Sciatic nerve (tissue), 2 donors: ENCODE results near the gene AGAP1. TPM values are rescaled to one million over a fixed set of nuclear protein-coding genes. Genes with fewer than 3 reads are reported as not detected.

Experiments
- ATAC-seq: fragments of 200-7000 bp; cut with Tn5 transposase; one replicate; pipeline ENCODE4 v1.9.1; 2020; ENCODE audit warnings: mild to moderate bottlenecking, moderate library complexity
- DNase-seq: peaks from one replicate; pipeline ENCODE4 v3.0.0-alpha.2; 2020; ENCODE audit warnings: low spot score
- intact Hi-C: fragments of 100-400 bp; cut with DNase I; formaldehyde crosslinking; loops from one replicate; pipeline ENCODE4 v1.14.2; 2022
- total RNA-seq: library from RNA; stranded (reverse); fragmentation: NEBNext Ultra II Directional; extraction: Animal tissue kit (Norgen Biotek cat#: 25700); gene quantifications from one replicate; pipeline ENCODE4 v1.2.1, GENCODE V29; 2021
- donor health status: DM: no; HTN: no; CAD: no.
- donor health status: DM: no; HTN: no; CAD: no.

AGAP1 gene
- total RNA-seq, 1 donor from 2014 or later = 62.9 TPM

DNA sequence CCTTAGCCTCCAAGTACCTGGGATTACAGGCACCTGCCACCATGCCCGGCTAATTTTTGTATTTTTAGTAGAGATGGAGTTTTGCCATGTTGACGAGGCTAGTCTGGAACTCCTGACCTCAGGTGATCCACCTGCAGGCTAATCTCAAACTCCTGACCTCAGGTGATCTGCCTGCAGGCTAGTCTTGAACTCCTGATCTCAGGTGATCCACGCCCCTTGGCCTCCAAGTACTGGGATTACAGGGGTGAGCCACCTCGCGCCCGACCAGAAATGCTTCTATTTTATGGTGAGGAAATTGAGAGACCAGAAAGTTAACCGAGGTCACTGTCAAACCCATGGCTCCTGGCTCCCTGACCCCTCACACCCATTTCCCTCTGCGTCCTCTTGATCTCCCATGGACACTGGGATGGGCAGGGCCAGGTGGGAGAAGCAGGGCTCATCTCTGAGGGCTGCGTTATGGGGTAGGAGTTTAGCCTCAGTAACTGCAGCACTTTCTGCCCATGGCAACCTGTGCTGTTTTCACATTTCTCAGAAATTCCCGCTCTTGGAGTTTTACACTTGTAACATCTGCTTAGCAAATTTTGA, 210.0 kb downstream of the AGAP1 start:
- no peak for ATAC-seq
- no peak for DNase-seq
- intact Hi-C loops = no loop called here

DNA sequence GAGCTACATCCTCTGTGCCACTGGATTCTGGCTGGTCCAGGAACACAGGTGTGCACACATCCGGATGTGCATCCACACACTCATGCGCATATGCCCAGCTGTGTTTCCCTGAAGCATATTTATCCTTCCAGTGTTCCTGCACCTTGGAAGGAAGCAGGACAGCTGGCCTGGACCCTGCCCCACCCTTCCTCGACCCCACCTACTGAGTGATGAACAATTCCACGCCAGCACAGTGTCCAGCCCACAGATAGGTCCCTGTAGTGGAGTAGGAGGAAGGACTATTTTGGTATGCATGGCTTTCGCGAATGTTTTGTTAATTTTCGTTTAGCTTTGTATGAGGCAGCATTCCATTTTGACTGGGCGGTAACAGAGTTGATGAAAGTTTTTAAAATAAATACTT, 211.5 kb downstream of the AGAP1 start:
- ATAC-seq = no peak
- no peak for DNase-seq
- intact Hi-C loops = no loop called here

DNA sequence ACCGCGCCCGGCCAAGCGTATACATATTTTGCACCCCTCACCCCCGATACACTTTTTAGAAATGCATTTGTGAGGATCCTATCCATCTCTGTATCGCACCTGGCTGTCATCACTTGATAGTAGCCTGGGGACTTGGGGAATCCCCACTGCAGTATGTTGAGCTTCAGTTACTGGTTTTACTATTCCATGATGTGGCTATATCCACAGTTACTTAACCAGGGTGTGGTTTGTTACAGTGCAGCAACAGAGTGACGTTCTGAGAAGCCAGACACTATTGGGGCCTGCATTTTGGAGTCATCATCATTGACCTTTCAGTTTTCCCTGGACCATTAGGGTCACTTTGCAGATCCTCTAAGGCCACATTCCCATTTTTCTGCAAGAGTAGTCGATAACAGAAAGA, 212.7 kb downstream of the AGAP1 start:
- no peak for ATAC-seq
- DNase-seq = no peak
- intact Hi-C loops = no loop called here

GRCh38 chr2:235707411-235708096, 213.7 kb downstream of the AGAP1 start:
- ATAC-seq (no peak), DNase-seq (no peak)
- intact Hi-C loops = no loop called here

GRCh38 chr2:235709124-235709813, 215.4 kb downstream of the AGAP1 start:
- ATAC-seq (no peak), DNase-seq (no peak)
- intact Hi-C loops = no loop called here

DNA sequence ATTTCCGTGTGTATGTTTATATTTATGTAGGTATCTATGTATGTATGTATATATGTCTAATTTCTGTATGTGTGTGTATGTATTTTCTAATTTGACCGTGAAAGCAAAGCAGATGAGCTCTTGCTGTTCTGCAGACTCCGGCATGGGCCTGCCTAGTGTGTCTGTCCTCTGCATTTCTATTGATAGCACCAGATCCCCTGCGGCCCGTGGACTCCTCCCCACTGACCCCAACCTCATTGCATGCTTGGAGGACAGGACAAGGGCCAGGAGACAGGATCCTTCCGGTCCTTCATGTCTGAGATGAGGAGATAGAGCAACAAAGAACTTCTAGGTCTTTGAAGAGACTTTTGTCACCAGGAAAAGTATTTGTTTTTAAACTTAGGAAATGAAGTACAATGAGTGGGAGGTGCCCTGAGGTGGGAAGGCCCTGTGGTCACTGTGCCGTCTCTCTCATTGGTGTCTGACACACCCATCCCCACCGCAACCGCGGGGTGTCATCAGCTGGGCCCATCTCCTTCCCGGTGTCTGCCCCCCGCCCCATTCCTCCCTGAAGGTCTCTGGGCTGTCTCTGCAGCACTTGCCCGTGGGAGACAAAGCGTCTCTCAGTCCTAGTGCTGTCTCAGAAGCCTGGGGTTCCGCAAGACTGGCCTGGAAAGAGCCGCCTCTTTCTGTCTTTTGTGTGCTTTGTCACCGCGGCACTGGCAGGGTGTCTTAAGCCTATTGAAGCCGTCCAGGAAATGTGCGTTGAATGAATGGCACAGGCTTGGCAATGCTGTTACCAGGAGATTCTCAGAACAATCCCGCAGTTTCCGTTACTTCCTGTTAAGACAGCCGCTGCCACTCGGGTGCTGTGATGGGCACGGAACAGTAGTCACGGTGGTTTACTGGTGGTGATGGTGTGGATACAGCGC, 216.4 kb downstream of the AGAP1 start:
- DNase-seq = no peak
- no peak for ATAC-seq
- intact Hi-C loops = no loop called here

GRCh38 chr2:235710933-235711332, 217.1 kb downstream of the AGAP1 start:
- intact Hi-C loops = no loop called here
- ATAC-seq (no peak), DNase-seq (no peak)

- intact Hi-C loops = no loop called here
- peak; percentile 58 for ATAC-seq
- DNase-seq = no peak
These were observed 217.7 kb downstream of the AGAP1 start for GRCh38 chr2:235711527-235711926.

DNA sequence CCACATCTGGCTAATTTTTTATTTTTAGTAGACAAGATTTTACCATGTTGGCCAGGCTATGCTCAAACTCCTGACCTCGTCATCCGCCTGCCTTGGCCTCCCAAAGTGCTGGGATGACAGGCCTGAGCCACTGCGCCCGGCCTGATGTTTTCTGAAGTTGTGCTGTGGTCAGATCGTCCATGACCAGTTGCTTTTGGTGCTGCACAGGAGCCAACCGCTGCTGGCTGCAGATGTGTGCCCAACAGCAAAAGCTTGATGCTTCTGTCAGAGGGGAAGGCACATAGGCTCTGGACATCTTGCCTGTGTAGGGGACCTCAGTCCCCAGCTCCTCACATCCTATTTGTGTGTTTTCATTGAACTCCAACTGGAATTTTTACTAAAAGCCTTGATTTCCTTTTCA, 218.3 kb downstream of the AGAP1 start:
- DNase-seq (no peak), ATAC-seq (no peak)
- intact Hi-C loops = no loop called here

DNA sequence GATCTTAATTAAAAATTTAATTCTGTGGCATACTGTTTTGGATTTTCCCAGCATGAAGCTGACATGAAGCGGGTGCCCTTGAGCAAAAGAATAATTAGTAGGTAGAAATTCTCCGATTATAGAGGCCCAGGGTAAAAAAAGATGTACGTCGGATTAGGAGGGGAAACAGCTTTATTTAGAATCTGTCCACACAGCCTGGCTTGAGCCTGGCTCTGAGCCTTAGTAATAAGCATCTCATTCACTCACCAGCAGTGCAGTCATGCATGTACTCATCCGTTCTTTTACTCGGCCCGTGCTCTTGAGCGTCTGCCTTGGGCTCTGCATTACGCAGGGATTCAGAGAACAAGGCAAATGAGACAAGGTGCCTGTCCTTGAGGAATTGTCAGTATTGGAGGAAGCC, 219.3 kb downstream of the AGAP1 start:
- ATAC-seq = no peak

DNA sequence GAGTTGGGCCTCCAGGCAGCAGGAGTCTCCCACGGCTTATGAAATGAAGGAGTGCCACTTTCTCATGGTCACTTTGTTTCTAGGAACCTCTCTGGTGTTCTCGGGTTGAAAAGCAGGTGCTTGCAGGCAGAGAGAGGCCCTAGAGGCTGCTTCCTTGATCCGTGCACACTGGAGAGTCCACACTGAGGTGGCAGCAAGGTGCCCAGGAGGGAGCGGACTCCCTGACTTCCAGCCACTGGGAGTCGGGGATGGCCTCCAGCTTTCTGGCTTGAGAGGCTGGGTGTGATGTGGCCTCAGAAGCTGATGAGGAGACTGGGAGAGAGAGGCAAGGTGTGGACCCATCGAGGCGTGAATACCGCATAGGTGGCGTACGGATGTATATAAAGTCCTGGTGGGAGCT, 221.8 kb downstream of the AGAP1 start:
- intact Hi-C loops = no loop called here
- ATAC-seq (no peak), DNase-seq (no peak)

More for the DNA sequence above, 219.3 kb downstream of the AGAP1 start:
- intact Hi-C loops = no loop called here
- no peak for DNase-seq

GRCh38 chr2:235716875-235717496, 223.1 kb downstream of the AGAP1 start:
- DNase-seq (no peak), ATAC-seq (peak; percentile 14)
- intact Hi-C loops = no loop called here

DNA sequence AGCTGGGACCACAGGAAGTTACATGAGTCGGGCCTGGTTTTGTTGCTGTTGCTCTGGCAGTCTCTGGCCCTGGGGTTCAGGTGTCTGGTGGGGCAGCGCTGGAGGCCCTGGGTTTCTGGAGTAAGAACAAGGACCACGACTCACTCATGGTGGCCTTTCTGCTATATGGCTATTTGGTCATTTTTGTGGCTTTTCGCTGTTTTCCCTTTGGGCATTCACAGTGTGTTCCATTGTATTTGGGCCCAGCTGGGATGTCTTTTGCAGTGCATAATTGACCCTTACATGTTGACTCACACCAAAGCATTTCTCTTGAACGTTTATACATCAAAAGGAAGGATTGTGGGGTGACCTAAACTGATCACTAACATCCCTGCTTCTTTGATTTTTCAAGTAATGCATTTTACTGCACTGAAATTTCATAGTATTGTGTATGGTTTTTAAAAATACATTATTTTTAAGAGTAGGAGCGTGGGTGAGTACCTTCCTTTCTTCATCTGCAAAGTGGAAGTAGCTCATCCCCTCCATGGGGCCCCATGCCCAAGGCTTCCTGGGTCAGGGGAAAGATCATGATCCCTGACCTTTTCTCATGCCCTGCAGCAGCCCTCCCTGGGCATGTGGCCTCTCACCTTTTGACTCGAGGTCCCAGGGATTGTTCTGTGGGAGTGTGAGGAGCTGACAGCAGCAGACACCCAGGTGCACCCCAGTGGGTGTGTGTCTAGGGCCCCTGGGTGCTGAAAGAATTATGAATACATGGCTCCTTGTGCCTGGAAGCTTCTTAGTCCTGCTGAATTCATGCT, 225.5 kb downstream of the AGAP1 start:
- no peak for DNase-seq
- intact Hi-C loops = no loop called here
- no peak for ATAC-seq

- ATAC-seq (no peak), DNase-seq (no peak)
- intact Hi-C loops = no loop called here
These were observed 227.8 kb downstream of the AGAP1 start for GRCh38 chr2:235721625-235722024.

- DNase-seq (no peak), ATAC-seq (no peak)
- intact Hi-C loops = no loop called here
These were observed 229.0 kb downstream of the AGAP1 start for GRCh38 chr2:235722869-235723268.

DNA sequence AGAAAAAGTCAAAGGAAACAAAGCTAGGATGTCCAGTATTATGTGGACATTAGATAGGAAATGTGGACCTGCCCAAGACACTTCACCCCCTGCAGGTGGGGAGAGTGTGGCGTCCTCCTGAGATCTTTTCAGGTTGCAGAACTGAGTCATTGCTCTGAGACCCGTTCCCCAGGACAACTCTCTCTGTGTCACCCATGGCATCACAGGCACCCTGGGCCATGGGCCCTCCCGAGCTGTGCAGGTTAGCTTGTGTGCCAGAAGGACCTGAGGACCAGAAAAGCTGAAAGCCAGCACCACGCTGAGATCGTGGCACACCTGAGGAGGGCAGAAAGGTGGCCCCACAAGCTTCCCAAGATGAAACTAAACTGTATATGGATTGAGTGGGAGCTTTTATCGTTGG, 229.5 kb downstream of the AGAP1 start:
- DNase-seq (no peak), ATAC-seq (no peak)
- intact Hi-C loops = no loop called here

DNA sequence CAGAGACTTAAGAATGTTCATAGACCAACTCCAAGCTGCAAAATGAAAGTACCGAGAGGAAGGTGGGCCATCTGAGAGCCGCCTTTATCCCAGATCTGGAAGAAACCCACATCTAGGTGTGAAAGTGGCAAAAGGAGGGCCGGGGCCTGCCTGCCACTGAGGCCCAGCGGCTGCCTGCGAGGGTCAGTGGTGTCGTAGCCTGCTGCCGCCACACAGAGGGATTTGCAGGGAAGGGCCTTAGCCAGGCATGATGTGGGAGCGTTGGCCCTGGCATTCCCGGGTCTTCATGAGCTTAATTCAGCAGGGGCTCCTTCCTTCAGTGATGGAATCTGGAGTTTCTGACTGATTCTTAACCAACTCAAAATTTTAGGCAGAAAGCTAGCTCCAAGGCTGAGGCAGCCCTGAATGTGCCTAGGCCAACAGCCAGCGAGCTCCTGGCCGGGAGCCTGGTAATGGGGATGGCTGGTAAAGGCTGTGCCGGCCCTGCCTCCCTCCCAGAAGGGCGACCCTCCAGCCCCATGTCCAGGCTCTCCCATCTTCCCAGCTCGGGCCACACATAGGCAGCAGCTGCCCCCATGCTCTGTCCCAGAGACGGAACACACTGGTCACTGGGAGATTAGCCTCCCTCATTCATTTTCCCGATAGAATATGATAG, 230.1 kb downstream of the AGAP1 start:
- intact Hi-C loops = no loop called here
- ATAC-seq = peak; percentile 21
- no peak for DNase-seq

GRCh38 chr2:235725016-235725489, 231.2 kb downstream of the AGAP1 start:
- DNase-seq (peak; percentile 76), ATAC-seq (peak; percentile 95)

More at GRCh38 chr2:235725016-235725489, 231.2 kb downstream of the AGAP1 start:
- intact Hi-C loops = no loop called here
